HEK293 (cell line): ENCODE results near the gene NFKBIE.

ENCODE experiments used
- CTCF ChIA-PET: fragments of 350-600 bp; formaldehyde crosslinking; extraction: SDS; loops from one replicate; lab custom pipeline; 2021; ENCODE audit warnings: antibody characterized with exemption; lab: Yijun Ruan, JAX
- POLR2A ChIA-PET: fragments of 300-600 bp; formaldehyde crosslinking; extraction: SDS; loops from one replicate; lab custom pipeline; 2020; ENCODE audit warnings: antibody characterized with exemption, inconsistent platforms; lab: Yijun Ruan, JAX
- H3K27ac ChIP-seq: fragments of 200-500 bp; sonication (Bioruptor generic); 2 replicates; pipeline ENCODE4 v1.5.1; 2014; ENCODE audit warnings: low read depth, low read length, control low read depth, inconsistent platforms; ENCODE audit errors: extremely low read depth
- H3K36me3 ChIP-seq, 2 experiments: fragments of 200-500 bp in 1 of 2; sonication (Bioruptor generic) in 1 of 2; 1 replicate in 1 of 2; 2 replicates in 1 of 2; pipeline ENCODE4 v1.5.1; 2014 to 2017; ENCODE audit warnings: inconsistent platforms in 2 of 2, low read length in 2 of 2; ENCODE audit not compliant: control insufficient read depth in 2 of 2, insufficient read depth in 1 of 2
- H3K4me1 ChIP-seq: fragments of 200-500 bp; sonication (Bioruptor generic); 2 replicates; pipeline ENCODE4 v1.5.1; 2014; ENCODE audit warnings: mild to moderate bottlenecking, low read length, inconsistent platforms; ENCODE audit not compliant: control insufficient read depth, insufficient read depth
- H3K4me3 ChIP-seq: 2 replicates; pipeline ENCODE4 v1.5.1; 2011; ENCODE audit warnings: low read depth, mild to moderate bottlenecking, control low read depth, low read length, moderate library complexity
- H3K9me3 ChIP-seq: fragments of 200-500 bp; sonication (Bioruptor generic); 2 replicates; pipeline ENCODE4 v1.5.1; 2014; ENCODE audit warnings: low read depth, low read length, inconsistent platforms; ENCODE audit not compliant: control insufficient read depth, insufficient read depth
- PATZ1 ChIP-seq: fragments of 450-650 bp; formaldehyde crosslinking; IDR thresholded peaks from 2 replicates; pipeline ENCODE4 v1.5.1; 2016; ENCODE audit warnings: missing biosample characterization, missing genetic modification characterization
- PBX3 ChIP-seq: sonication (generic); formaldehyde crosslinking; IDR thresholded peaks from 2 replicates; pipeline ENCODE4 v1.8.1; 2022; ENCODE audit warnings: mild to moderate bottlenecking, moderate library complexity, missing genetic modification reagents
- ZNF148 ChIP-seq: fragments of 450-650 bp; formaldehyde crosslinking; IDR thresholded peaks from 2 replicates; pipeline ENCODE4 v1.5.0; 2017; ENCODE audit warnings: missing biosample characterization, missing genetic modification characterization, borderline replicate concordance
- ZNF169 ChIP-seq: fragments of 450-650 bp; formaldehyde crosslinking; IDR thresholded peaks from 2 replicates; pipeline ENCODE4 v1.5.1; 2016; ENCODE audit warnings: missing biosample characterization, missing genetic modification characterization
- ZNF311 ChIP-seq: fragments of 450-650 bp; formaldehyde crosslinking; IDR thresholded peaks from 2 replicates; pipeline ENCODE4 v1.5.1; 2017; ENCODE audit warnings: missing biosample characterization, missing genetic modification characterization, borderline replicate concordance
- ZNF518A ChIP-seq: fragments of 450-650 bp; formaldehyde crosslinking; conservative IDR thresholded peaks from 2 replicates; pipeline ENCODE4 v1.5.1; 2016; ENCODE audit warnings: low read depth, missing biosample characterization, missing genetic modification characterization
- ZNF561 ChIP-seq: fragments of 450-650 bp; IDR thresholded peaks from 2 replicates; pipeline ENCODE4 v1.5.1; 2018; ENCODE audit warnings: missing biosample characterization, missing genetic modification characterization, borderline replicate concordance
- ZNF626 ChIP-seq: fragments of 450-650 bp; sonication (Bioruptor Pico); formaldehyde crosslinking; IDR thresholded peaks from 2 replicates; pipeline ENCODE4 v1.5.1; 2018; ENCODE audit warnings: missing biosample characterization, missing genetic modification characterization, inconsistent platforms
- ZNF707 ChIP-seq: fragments of 450-650 bp; formaldehyde crosslinking; IDR thresholded peaks from 2 replicates; pipeline ENCODE4 v1.5.1; 2016; ENCODE audit warnings: missing biosample characterization, missing genetic modification characterization
- ZNF776 ChIP-seq: fragments of 450-650 bp; formaldehyde crosslinking; IDR thresholded peaks from 2 replicates; pipeline ENCODE4 v1.5.0; 2017; ENCODE audit warnings: missing biosample characterization, missing genetic modification characterization, borderline replicate concordance
- ZNF792 ChIP-seq: fragments of 450-650 bp; formaldehyde crosslinking; IDR thresholded peaks from 2 replicates; pipeline ENCODE4 v1.5.1; 2016; ENCODE audit warnings: missing biosample characterization, missing genetic modification characterization
- ZSCAN16 ChIP-seq: fragments of 450-650 bp; formaldehyde crosslinking; IDR thresholded peaks from 2 replicates; pipeline ENCODE4 v1.5.1; 2016; ENCODE audit warnings: missing biosample characterization, missing genetic modification characterization

NFKBIE gene

GRCh38 chr6:44235269-44235668 lies 30.1 kb downstream of the NFKBIE start:
- no peaks in the 10 kb centered on the region for H3K9me3 ChIP-seq
- no peak overlapping the region for H3K4me3 ChIP-seq
- H3K27ac ChIP-seq = no peak overlapping the region
- TF ChIP-seq ZNF311 (tag by site-specific recombination) = no peak
- no peak for TF ChIP-seq ZNF707 (tag by site-specific recombination)
- TF ChIP-seq ZSCAN16 = no peak
- no peak for TF ChIP-seq PATZ1 (tag by site-specific recombination)
- no peak for TF ChIP-seq ZNF776
- TF ChIP-seq ZNF561 (tag by site-specific recombination) = no peak
- TF ChIP-seq ZNF518A (tag by site-specific recombination) = no peak
- no peak for TF ChIP-seq ZNF626
- no peak for TF ChIP-seq PBX3 (CRISPR knock-in tag)
- TF ChIP-seq ZNF148 (tag by site-specific recombination) = no peak
- TF ChIP-seq ZNF169 = no peak
- TF ChIP-seq ZNF792 = no peak
- CTCF ChIA-PET = interaction anchor here (0.6 to 7.8 kb wide), 33 partner anchors 11 to 146 kb away, joined by 3 to 148 read pairs (median 5); partner anchors contain the start of genes AARS2, HSP90AB1, SLC29A1 and SLC35B2
- POLR2A ChIA-PET = interaction anchor here (0.6 to 4.0 kb wide), 4 partner anchors 10 to 80 kb away, joined by 3 to 21 read pairs (median 12); partner anchors contain the start of genes HSP90AB1 and SLC29A1
- peaks cover 4% of the 10 kb centered on the region; the same call in 1 of the 2 replicates for H3K4me1 ChIP-seq
- H3K36me3 ChIP-seq = peaks cover 5 to 54% of the 10 kb centered on the region in 2 experiments; a peak in 2 of 3 replicates
